H1 (cell line): Measurements from ENCODE around the gene KBTBD12. TPM values are rescaled to one million over a fixed set of nuclear protein-coding genes. Genes with fewer than 3 reads are reported as not detected.

Experiments used
- CTCF ChIA-PET: fragments of 300-600 bp; sonication (Branson Sonifier 250); formaldehyde crosslinking; loops from one replicate; lab custom pipeline; 2021; ENCODE audit not compliant: partially characterized antibody; lab: Charles Lee
- POLR2A ChIA-PET: fragments of 300-600 bp; sonication (Branson Sonifier 250); formaldehyde crosslinking; loops from one replicate; lab custom pipeline; 2021; ENCODE audit warnings: inconsistent platforms; ENCODE audit not compliant: partially characterized antibody; lab: Charles Lee
- DNase-seq, 2 experiments: peaks; one replicate each; pipeline versions ENCODE4 v3.0.0 to v3.0.0-alpha.2; 2010 to 2022; ENCODE audit warnings: low spot score in 2 of 2, low read depth in 1 of 2, mixed read lengths in 1 of 2
- FAIRE-seq: peaks from 2 replicates; lab custom pipeline; 2011; peaks lifted over from hg19 to GRCh38; lab: Jason Lieb, UNC
- H2AFZ ChIP-seq: 2 replicates; pipeline ENCODE4 v1.8.1; 2012; ENCODE audit warnings: low read length, inconsistent platforms
- H2AK5ac ChIP-seq: 2 replicates; pipeline ENCODE4 v1.6.1; 2013; ENCODE audit warnings: low read depth, low read length
- H2BK120ac ChIP-seq: replicated peaks from 2 replicates; pipeline ENCODE3; 2013; ENCODE audit warnings: low read depth, low read length, inconsistent platforms
- H2BK12ac ChIP-seq: 2 replicates; pipeline ENCODE4 v1.6.1; 2013; ENCODE audit warnings: low read depth, low read length
- H2BK15ac ChIP-seq: 2 replicates; pipeline ENCODE4 v1.6.1; 2013; ENCODE audit warnings: low read length
- H2BK20ac ChIP-seq: 2 replicates; pipeline ENCODE4 v1.6.1; 2013; ENCODE audit warnings: low read length
- H2BK5ac ChIP-seq: 2 replicates; pipeline ENCODE4 v1.6.1; 2013; ENCODE audit warnings: low read depth, low read length
- H3K14ac ChIP-seq: 2 replicates; pipeline ENCODE4 v1.6.1; 2013; ENCODE audit warnings: inconsistent platforms; ENCODE audit not compliant: insufficient read length
- H3K18ac ChIP-seq: 2 replicates; pipeline ENCODE4 v1.6.1; 2013; ENCODE audit warnings: low read length; ENCODE audit errors: extremely low read depth
- H3K23ac ChIP-seq: 2 replicates; pipeline ENCODE4 v1.6.1; 2013; ENCODE audit warnings: inconsistent platforms; ENCODE audit not compliant: insufficient read length
- H3K23me2 ChIP-seq: 2 replicates; pipeline ENCODE4 v1.6.1; 2013; ENCODE audit warnings: low read depth, low read length
- H3K27ac ChIP-seq: 2 replicates; pipeline ENCODE4 v1.6.1; 2011; ENCODE audit warnings: low read depth, low read length, inconsistent platforms
- H3K27me3 ChIP-seq, 4 experiments: replicated peaks in 1 of 4; 1 replicate in 1 of 4; 2 replicates in 3 of 4; pipeline versions ENCODE4 v1.6.1 to v1.8.1; 2011 to 2013; ENCODE audit warnings: low read length in 3 of 4, mild to moderate bottlenecking in 3 of 4, inconsistent platforms in 2 of 4, mixed read lengths in 2 of 4, moderate library complexity in 1 of 4; ENCODE audit not compliant: control insufficient read depth in 3 of 4, insufficient read depth in 3 of 4; ENCODE audit errors: extremely low read depth in 1 of 4
- H3K36me3 ChIP-seq, 4 experiments: 2 replicates each; pipeline versions ENCODE4 v1.6.1 to v1.8.1; 2011 to 2013; ENCODE audit warnings: mild to moderate bottlenecking in 4 of 4, low read length in 3 of 4, moderate library complexity in 2 of 4, control low read depth in 1 of 4, inconsistent platforms in 1 of 4; ENCODE audit not compliant: insufficient read depth in 4 of 4, control insufficient read depth in 2 of 4
- H3K4ac ChIP-seq: replicated peaks from 2 replicates; pipeline ENCODE3; 2013; ENCODE audit warnings: low read length, low read depth, mixed read lengths, inconsistent platforms; ENCODE audit not compliant: insufficient read length
- H3K4me1 ChIP-seq, 4 experiments: replicated peaks in 1 of 4; 1 replicate in 1 of 4; 2 replicates in 3 of 4; pipeline versions ENCODE4 v1.6.1 to v1.8.1; 2011 to 2013; ENCODE audit warnings: low read length in 3 of 4, inconsistent platforms in 2 of 4, mixed read lengths in 1 of 4; ENCODE audit not compliant: insufficient read depth in 4 of 4, control insufficient read depth in 3 of 4
- H3K4me2 ChIP-seq, 2 experiments: 2 replicates each; pipeline versions ENCODE4 v1.6.1 to v1.8.1; 2011 to 2013; ENCODE audit warnings: low read depth in 2 of 2, low read length in 2 of 2, control low read depth in 1 of 2, inconsistent platforms in 1 of 2, mild to moderate bottlenecking in 1 of 2; ENCODE audit not compliant: insufficient read depth in 1 of 2
- H3K4me3 ChIP-seq, 4 experiments: fragments of 200-600, 300-600 bp in 1 of 4; sonication (generic), shearing (Covaris generic), sonication (Bioruptor Twin) in 1 of 4; 2 replicates each; pipeline versions ENCODE4 v1.5.1 to v1.8.1; 2011 to 2016; ENCODE audit warnings: low read length in 4 of 4, low read depth in 3 of 4, control low read depth in 2 of 4, inconsistent platforms in 2 of 4, mild to moderate bottlenecking in 2 of 4, mixed read lengths in 1 of 4, moderate library complexity in 1 of 4; ENCODE audit not compliant: insufficient read depth in 2 of 4; ENCODE audit errors: extremely low read depth in 1 of 4
- H3K56ac ChIP-seq: replicated peaks from 2 replicates; pipeline ENCODE3; 2013; ENCODE audit warnings: low read depth, mild to moderate bottlenecking, mixed read lengths, low read length, inconsistent platforms; ENCODE audit not compliant: insufficient read length
- H3K79me1 ChIP-seq: 2 replicates; pipeline ENCODE4 v1.6.1; 2013; ENCODE audit warnings: low read depth, low read length, control low read depth
- H3K79me2 ChIP-seq, 2 experiments: 2 replicates each; pipeline versions ENCODE4 v1.6.1 to v1.8.1; 2012 to 2013; ENCODE audit warnings: low read length in 2 of 2, mild to moderate bottlenecking in 2 of 2, inconsistent platforms in 1 of 2; ENCODE audit not compliant: insufficient read depth in 2 of 2, control insufficient read depth in 1 of 2
- H3K9ac ChIP-seq, 4 experiments: replicated peaks in 1 of 4; 1 replicate in 1 of 4; 2 replicates in 3 of 4; pipeline versions ENCODE4 v1.6.1 to v1.8.1; 2011 to 2013; ENCODE audit warnings: low read depth in 3 of 4, low read length in 3 of 4, control low read depth in 2 of 4, mild to moderate bottlenecking in 2 of 4, moderate library complexity in 2 of 4, inconsistent platforms in 1 of 4; ENCODE audit errors: extremely low read depth in 1 of 4
- H3K9me3 ChIP-seq, 2 experiments: 2 replicates each; pipeline versions ENCODE4 v1.6.1 to v1.8.1; 2012 to 2013; ENCODE audit warnings: mild to moderate bottlenecking in 2 of 2, moderate library complexity in 2 of 2, control low read depth in 1 of 2, inconsistent platforms in 1 of 2, low read depth in 1 of 2, low read length in 1 of 2, mixed read lengths in 1 of 2; ENCODE audit not compliant: insufficient read depth in 2 of 2
- H4K20me1 ChIP-seq, 2 experiments: replicated peaks in 1 of 2; 2 replicates each; pipeline versions ENCODE3 to v1.8.1; 2011 to 2013; ENCODE audit warnings: inconsistent platforms in 2 of 2, low read length in 2 of 2, mild to moderate bottlenecking in 1 of 2; ENCODE audit not compliant: insufficient read depth in 2 of 2, control insufficient read depth in 1 of 2
- H4K5ac ChIP-seq: 2 replicates; pipeline ENCODE4 v1.6.1; 2013; ENCODE audit warnings: low read length, low read depth, mixed read lengths, inconsistent platforms; ENCODE audit not compliant: insufficient read length
- H4K8ac ChIP-seq: 2 replicates; pipeline ENCODE4 v1.8.0; 2013; ENCODE audit warnings: mild to moderate bottlenecking, moderate library complexity, low read length, inconsistent platforms; ENCODE audit not compliant: insufficient read depth; ENCODE audit errors: extremely low read depth
- H4K91ac ChIP-seq: replicated peaks from 2 replicates; pipeline ENCODE3; 2013; ENCODE audit warnings: low read length, mixed read lengths, inconsistent platforms; ENCODE audit not compliant: insufficient read length
- BRCA1 ChIP-seq: IDR thresholded peaks from 2 replicates; pipeline ENCODE4 v1.6.1; 2012; ENCODE audit warnings: low read depth, low read length, improper control_type of control experiment
- POLR2AphosphoS5 ChIP-seq: IDR thresholded peaks from 2 replicates; pipeline ENCODE4 v1.6.1; 2011; ENCODE audit warnings: low read depth, low read length
- RXRA ChIP-seq: IDR thresholded peaks from 2 replicates; pipeline ENCODE4 v1.6.1; 2011; ENCODE audit warnings: low read depth, mild to moderate bottlenecking, low read length, moderate library complexity; ENCODE audit not compliant: insufficient read depth
- WGBS, 2 experiments: shearing (Covaris generic) in 1 of 2; methylation state at CpG; one replicate each; pipeline versions ENCODE4 v1.1.6 to v1.1.7; 2013 to 2015; ENCODE audit warnings: low lambda C conversion rate in 2 of 2, mixed read lengths in 2 of 2, inconsistent platforms in 1 of 2, low coverage in 1 of 2, missing lambda C conversion rate in 1 of 2; ENCODE audit not compliant: insufficient replicate concordance in 2 of 2, insufficient coverage in 1 of 2, insufficient read length in 1 of 2; ENCODE audit errors: extremely low coverage in 1 of 2, missing lambda C conversion rate in 1 of 2; 5-methylcytosine and 5-hydroxymethylcytosine counted together
- polyA plus RNA-seq, 7 experiments: library from polyadenylated mRNA; depleted of rRNA in 3 of 7; stranded (reverse) in 5 of 7; unstranded in 2 of 7; fragments of >200 nt in 5 of 7; fragments of 200-250 nt in 2 of 7; gene quantifications; 1 replicate in 5 of 7; 2 replicates in 1 of 7; 4 replicates in 1 of 7; pipeline versions ENCODE4 v1.2.1 to v1.2.3, GENCODE V29; 2011 to 2013; ENCODE audit warnings: missing spikeins in 2 of 7, mixed read lengths in 2 of 7
- total RNA-seq: library from RNA; stranded (reverse); fragmentation: NEBNext Ultra II Directional; extraction: Animal tissue kit (Norgen Biotek cat#: 25700); gene quantifications from 2 replicates; pipeline ENCODE4 v1.2.1, GENCODE V29; 2021

KBTBD12 gene
- total and polyA plus RNA-seq, 2 of the 8 experiments (the other 6 are each of a cell fraction or from before 2014, with no cell fraction given), result 0.33 to 0.63 TPM

DNA sequence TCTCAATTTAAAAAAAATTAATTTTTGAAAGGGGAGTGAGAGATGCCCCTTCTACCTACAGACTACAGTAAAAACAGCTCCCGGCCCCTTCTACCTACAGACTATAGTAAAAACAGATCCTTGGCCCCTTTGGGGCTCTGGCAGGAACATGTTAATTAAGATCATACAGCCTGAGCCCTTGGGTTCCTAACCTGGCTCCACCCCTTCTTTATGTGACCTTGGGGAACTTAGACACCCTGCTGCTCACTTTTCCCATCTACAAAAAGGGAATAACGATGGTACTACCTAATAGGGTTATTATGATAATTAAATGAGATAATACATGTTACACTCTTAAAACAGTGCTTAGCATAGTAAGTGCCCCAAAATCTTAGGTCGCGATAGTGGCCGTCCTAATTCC is 77.1 kb downstream of the KBTBD12 start:
- FAIRE-seq, result no peak
- H3K4me1 ChIP-seq, result peaks cover 0 to 3% (median 0%) of the 10 kb centered on the region in 4 experiments; a peak in 2 of 7 replicates
- no peak overlapping the region for H3K4me3 ChIP-seq
- H2BK5ac ChIP-seq, result no peak overlapping the region
- H3K36me3 ChIP-seq, result no peaks in the 10 kb centered on the region
- no peaks in the 10 kb centered on the region for H3K23me2 ChIP-seq
- no peak overlapping the region for H4K5ac ChIP-seq
- no peaks in the 10 kb centered on the region for H3K79me2 ChIP-seq
- H3K9me3 ChIP-seq, result no peaks in the 10 kb centered on the region
- H3K56ac ChIP-seq, result no peak overlapping the region
- H4K20me1 ChIP-seq, result peaks cover 0 to 4% of the 10 kb centered on the region in 2 experiments
- DNase-seq, result no peak
- no peak overlapping the region for H2BK15ac ChIP-seq
- no peak overlapping the region for H3K23ac ChIP-seq
- H3K4me2 ChIP-seq, result no peak overlapping the region
- no peak overlapping the region for H3K27ac ChIP-seq
- no peak overlapping the region for H4K8ac ChIP-seq
- no peak overlapping the region for H2BK12ac ChIP-seq
- no peak overlapping the region for H3K9ac ChIP-seq
- H3K27me3 ChIP-seq, result peaks cover 0 to 13% (median 8%) of the 10 kb centered on the region in 4 experiments; a peak in 6 of 7 replicates
- H2AFZ ChIP-seq, result no peak overlapping the region
- H3K18ac ChIP-seq, result no peak overlapping the region
- H4K91ac ChIP-seq, result no peak overlapping the region
- H2BK20ac ChIP-seq, result no peak overlapping the region
- no peak overlapping the region for H3K4ac ChIP-seq
- H2BK120ac ChIP-seq, result no peak overlapping the region
- no peak for TF ChIP-seq BRCA1
- peak; percentile 74; the same call in 1 of the 2 replicates for TF ChIP-seq RXRA
- TF ChIP-seq POLR2AphosphoS5, result 0 out of 2 replicates have a peak, but pooled peaks have one; percentile 38
- H3K14ac ChIP-seq, result no peak overlapping the region
- ChIA-PET POLR2A (no interaction called here), CTCF (interaction anchor here (1.2 to 1.9 kb wide), 3 partner anchors 14 to 93 kb away, joined by 3 to 5 read pairs (median 3); no protein-coding TSS in a partner anchor)
- H2AK5ac ChIP-seq, result no peak overlapping the region
- H3K79me1 ChIP-seq, result no peaks in the 10 kb centered on the region
- 77% methylated on average over 5 of the region's 5 CpGs; no CpG with 5 or more reads in 1 of the 2 experiments for WGBS, 2 experiments
